IMR-90 (cell line): ENCODE data around the gene WDFY2. TPM values are rescaled to one million over a fixed set of nuclear protein-coding genes. Genes with fewer than 3 reads are reported as not detected.

Source experiments
- ATAC-seq: fragments of 200-7000 bp; cut with Tn5 transposase; 2 replicates; pipeline ENCODE4 v1.9.1; 2020; ENCODE audit warnings: low read depth, mild to moderate bottlenecking, moderate library complexity
- BruUV-seq: library from RNA; stranded (reverse); fragments of 400-500 nt; replicated peaks from 2 replicates; lab custom pipeline; 2021; lab: Mats Ljungman, UMichigan
- CTCF ChIA-PET: fragments of 300-600 bp; formaldehyde crosslinking; extraction: SDS; loops from one replicate; lab custom pipeline; 2021; ENCODE audit warnings: antibody characterized with exemption; lab: Yijun Ruan, JAX
- POLR2A ChIA-PET: fragments of 300-600 bp; sonication (Branson Sonifier 250); formaldehyde crosslinking; loops from one replicate; lab custom pipeline; 2022; ENCODE audit warnings: antibody characterized with exemption; ENCODE audit not compliant: unreplicated experiment; lab: Charles Lee
- DNase-seq: peaks from one replicate; pipeline ENCODE4 v3.0.0; 2013
- H2AFZ ChIP-seq: replicated peaks from 2 replicates; pipeline ENCODE3; 2013; ENCODE audit warnings: low read length, mild to moderate bottlenecking; ENCODE audit not compliant: poor library complexity
- H2AK5ac ChIP-seq: 2 replicates; pipeline ENCODE4 v1.6.1; 2013; ENCODE audit warnings: low read depth, low read length, inconsistent platforms
- H2AK9ac ChIP-seq: replicated peaks from 2 replicates; pipeline ENCODE3; 2013; ENCODE audit warnings: mild to moderate bottlenecking, low read depth, low read length, moderate library complexity; ENCODE audit not compliant: poor library complexity
- H2BK120ac ChIP-seq: 2 replicates; pipeline ENCODE4 v1.6.1; 2013; ENCODE audit warnings: low read depth, low read length, inconsistent platforms
- H2BK15ac ChIP-seq: 3 replicates; pipeline ENCODE4 v1.6.1; 2013; ENCODE audit warnings: low read depth, low read length, inconsistent platforms
- H2BK20ac ChIP-seq: 2 replicates; pipeline ENCODE4 v1.6.1; 2013; ENCODE audit warnings: low read depth, mild to moderate bottlenecking, inconsistent platforms, low read length, moderate library complexity
- H2BK5ac ChIP-seq: 2 replicates; pipeline ENCODE4 v1.6.1; 2013; ENCODE audit warnings: mild to moderate bottlenecking, low read depth, low read length, inconsistent platforms; ENCODE audit not compliant: poor library complexity, severe bottlenecking
- H3K14ac ChIP-seq: replicated peaks from 2 replicates; pipeline ENCODE4 v1.6.1; 2013; ENCODE audit warnings: low read depth, low read length, inconsistent platforms
- H3K18ac ChIP-seq: 2 replicates; pipeline ENCODE4 v1.6.1; 2013; ENCODE audit warnings: low read depth, low read length, control low read depth
- H3K23ac ChIP-seq: 2 replicates; pipeline ENCODE4 v1.6.1; 2013; ENCODE audit warnings: low read depth, low read length, inconsistent platforms
- H3K27ac ChIP-seq: 2 replicates; pipeline ENCODE4 v1.5.1; 2013; ENCODE audit warnings: mild to moderate bottlenecking, control low read depth, low read length; ENCODE audit not compliant: insufficient read depth
- H3K27me3 ChIP-seq: 2 replicates; pipeline ENCODE4 v1.6.1; 2013; ENCODE audit warnings: low read length; ENCODE audit not compliant: control insufficient read depth, insufficient read depth
- H3K36me3 ChIP-seq: 2 replicates; pipeline ENCODE4 v1.6.1; 2013; ENCODE audit warnings: low read length, mixed read lengths; ENCODE audit not compliant: control insufficient read depth, insufficient read depth
- H3K4ac ChIP-seq: 2 replicates; pipeline ENCODE4 v1.6.1; 2013; ENCODE audit warnings: low read depth, low read length, inconsistent platforms
- H3K4me1 ChIP-seq: 2 replicates; pipeline ENCODE4 v1.6.1; 2013; ENCODE audit warnings: low read length, mixed read lengths; ENCODE audit not compliant: control insufficient read depth, insufficient read depth
- H3K4me2 ChIP-seq: 2 replicates; pipeline ENCODE4 v1.6.1; 2013; ENCODE audit warnings: low read depth, mild to moderate bottlenecking, control low read depth, low read length, moderate library complexity
- H3K4me3 ChIP-seq: 2 replicates; pipeline ENCODE4 v1.5.1; 2013; ENCODE audit warnings: low read depth, mild to moderate bottlenecking, control low read depth, low read length, moderate library complexity; ENCODE audit not compliant: insufficient read depth
- H3K56ac ChIP-seq: 2 replicates; pipeline ENCODE4 v1.6.1; 2013; ENCODE audit warnings: low read length, inconsistent platforms; ENCODE audit not compliant: insufficient read depth; ENCODE audit errors: extremely low read depth
- H3K79me1 ChIP-seq, 2 experiments: 2 replicates each; pipeline ENCODE4 v1.6.1; 2013; ENCODE audit warnings: low read length in 2 of 2, inconsistent platforms in 1 of 2, low read depth in 1 of 2
- H3K9ac ChIP-seq: 2 replicates; pipeline ENCODE4 v1.6.1; 2013; ENCODE audit warnings: low read depth, low read length, control low read depth
- H3K9me1 ChIP-seq: 2 replicates; pipeline ENCODE4 v1.6.1; 2013; ENCODE audit warnings: low read length, inconsistent platforms; ENCODE audit not compliant: insufficient read depth
- H3K9me3 ChIP-seq: 2 replicates; pipeline ENCODE4 v1.6.1; 2013; ENCODE audit warnings: low read length; ENCODE audit not compliant: control insufficient read depth, insufficient read depth
- H4K20me1 ChIP-seq: 2 replicates; pipeline ENCODE4 v1.6.1; 2013; ENCODE audit warnings: low read length, inconsistent platforms; ENCODE audit not compliant: insufficient read depth
- H4K5ac ChIP-seq: 2 replicates; pipeline ENCODE4 v1.6.1; 2013; ENCODE audit warnings: mild to moderate bottlenecking, low read depth, low read length, control low read depth
- H4K8ac ChIP-seq, 2 experiments: 2 replicates each; pipeline ENCODE4 v1.6.1; 2013; ENCODE audit warnings: low read depth in 2 of 2, low read length in 2 of 2, control low read depth in 1 of 2, inconsistent platforms in 1 of 2
- H4K91ac ChIP-seq: 2 replicates; pipeline ENCODE4 v1.6.1; 2013; ENCODE audit warnings: low read depth, low read length, inconsistent platforms; ENCODE audit not compliant: insufficient read depth
- BHLHE40 ChIP-seq: fragments of 150-350 bp; IDR thresholded peaks from 2 replicates; pipeline ENCODE4 v1.6.1; 2016; ENCODE audit warnings: mild to moderate bottlenecking, low read depth, low read length
- CEBPB ChIP-seq: IDR thresholded peaks from 2 replicates; pipeline ENCODE4 v1.6.1; 2012; ENCODE audit warnings: low read depth, low read length, improper control_type of control experiment
- CHD1 ChIP-seq: IDR thresholded peaks from 2 replicates; pipeline ENCODE4 v1.6.1; 2012; ENCODE audit warnings: low read depth, low read length, improper control_type of control experiment
- FOS ChIP-seq: fragments of 150-350 bp; IDR thresholded peaks from 2 replicates; pipeline ENCODE4 v1.6.1; 2016; ENCODE audit warnings: low read depth, low read length
- MAFK ChIP-seq: IDR thresholded peaks from 2 replicates; pipeline ENCODE4 v1.6.1; 2012; ENCODE audit warnings: low read depth, low read length, improper control_type of control experiment
- MAZ ChIP-seq: IDR thresholded peaks from 2 replicates; pipeline ENCODE4 v1.6.1; 2012; ENCODE audit warnings: low read depth, mild to moderate bottlenecking, low read length, improper control_type of control experiment, moderate library complexity, borderline replicate concordance
- MXI1 ChIP-seq: IDR thresholded peaks from 2 replicates; pipeline ENCODE4 v1.6.1; 2012; ENCODE audit warnings: low read depth, mild to moderate bottlenecking, low read length, moderate library complexity, borderline replicate concordance
- NFE2L2 ChIP-seq: fragments of 150-350 bp; IDR thresholded peaks from 2 replicates; pipeline ENCODE4 v1.6.1; 2016; ENCODE audit warnings: low read depth, mild to moderate bottlenecking, low read length
- POLR2A ChIP-seq: IDR thresholded peaks from 2 replicates; pipeline ENCODE4 v1.6.1; 2012; ENCODE audit warnings: mild to moderate bottlenecking, low read depth, low read length
- RAD21 ChIP-seq: IDR thresholded peaks from 2 replicates; pipeline ENCODE4 v1.6.1; 2012; ENCODE audit warnings: low read length, improper control_type of control experiment
- RCOR1 ChIP-seq: IDR thresholded peaks from 2 replicates; pipeline ENCODE4 v1.6.1; 2012; ENCODE audit warnings: mild to moderate bottlenecking, low read length, improper control_type of control experiment; ENCODE audit not compliant: insufficient replicate concordance
- RFX5 ChIP-seq: IDR thresholded peaks from 2 replicates; pipeline ENCODE4 v1.8.0; 2012; ENCODE audit warnings: low read depth, mild to moderate bottlenecking, low read length, moderate library complexity
- SMC3 ChIP-seq: fragments of 150-350 bp; IDR thresholded peaks from 2 replicates; pipeline ENCODE4 v1.6.1; 2016; ENCODE audit warnings: low read depth, mild to moderate bottlenecking, antibody characterized with exemption, low read length, moderate library complexity
- WGBS, 2 experiments: methylation state at CpG; one replicate each; pipeline versions ENCODE4 v1.1.5 to v1.1.7; 2013; ENCODE audit warnings: missing lambda C conversion rate in 2 of 2; ENCODE audit not compliant: insufficient read length in 1 of 2; ENCODE audit errors: extremely low coverage in 2 of 2; 5-methylcytosine and 5-hydroxymethylcytosine counted together
- dilution Hi-C: fragments of 300-500 bp; cut with HindIII; formaldehyde crosslinking; loops from one replicate; pipeline ENCODE4 v1.14.3; 2018; ENCODE audit warnings: low sequenced_read_pairs; ENCODE audit not compliant: unreplicated experiment
- in situ Hi-C: fragments of 300-500 bp; cut with MboI; formaldehyde crosslinking; loops from 3 replicates; pipeline ENCODE4 v1.14.3; 2019; ENCODE audit warnings: low sequenced_read_pairs, inconsistent platforms, mixed read lengths
- intact Hi-C: fragments of 100-400 bp; cut with micrococcal nuclease; formaldehyde crosslinking; loops from 2 replicates; pipeline ENCODE4 v1.10.0; 2022
- polyA plus RNA-seq, 3 experiments: library from polyadenylated mRNA; depleted of rRNA; stranded (reverse); fragments of >200 nt; gene quantifications; 2 replicates each; pipeline ENCODE4 v1.2.3, GENCODE V29; 2012; ENCODE audit warnings: low replicate concordance in 1 of 3
- total RNA-seq: library from RNA; depleted of rRNA; stranded (reverse); fragments of >200 nt; gene quantifications from 2 replicates; pipeline ENCODE4 v1.2.3, GENCODE V29; 2012
- TF ChIP-seq, protein P1 (sequence below): conservative IDR thresholded peaks from 2 replicates; pipeline ENCODE4 v1.5.1; 2012; ENCODE audit warnings: mild to moderate bottlenecking, low read depth, low read length, improper control_type of control experiment
- TF ChIP-seq, protein P2 (sequence below): fragments of 150-350 bp; IDR thresholded peaks from 2 replicates; pipeline ENCODE4 v1.6.1; 2017; ENCODE audit warnings: mild to moderate bottlenecking, antibody characterized with exemption, low read length, low read depth
- TF ChIP-seq, protein P3 (sequence below): fragments of 150-350 bp; IDR thresholded peaks from 2 replicates; pipeline ENCODE4 v1.6.1; 2016; ENCODE audit warnings: low read depth, mild to moderate bottlenecking, low read length, moderate library complexity, borderline replicate concordance

Gene WDFY2
- total and polyA plus RNA-seq, 2 of the 4 experiments (the other 2 are of a cell fraction) = 4.3 to 5.4 TPM

DNA sequence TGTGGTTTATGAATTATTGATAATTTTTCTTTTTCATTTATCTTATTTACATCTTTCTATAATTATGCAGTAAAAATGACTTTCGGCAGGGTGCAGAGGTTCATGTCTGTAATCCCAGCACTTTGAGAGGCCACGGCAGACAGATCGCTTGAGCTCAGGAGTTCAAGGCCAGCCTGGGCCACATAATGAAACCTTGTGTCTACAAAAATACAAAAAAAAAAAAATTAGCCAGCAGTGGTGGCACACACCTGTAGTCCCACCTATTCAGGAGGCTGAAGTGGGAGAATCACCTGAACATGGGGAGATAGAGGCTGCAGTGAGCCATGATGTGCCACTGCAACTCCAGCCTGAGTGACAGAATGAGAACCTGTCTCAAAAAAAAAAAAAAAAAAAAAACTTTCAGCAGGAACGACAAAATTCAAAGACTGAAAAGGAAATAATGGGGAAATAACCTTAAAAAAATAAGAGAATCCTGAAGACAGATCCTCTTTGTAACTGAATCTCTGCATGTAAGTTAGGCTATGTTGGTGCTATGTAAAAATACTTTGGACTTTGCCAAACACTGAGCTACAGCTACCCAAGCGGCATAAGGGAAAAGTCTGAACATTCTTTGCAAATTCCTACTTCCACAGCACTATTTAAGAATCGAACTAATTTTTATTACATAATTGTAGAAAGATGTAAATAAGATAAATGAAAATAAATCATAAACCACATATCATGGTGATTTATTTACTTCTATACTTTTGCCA lies 36.7 kb upstream of the WDFY2 start:
- H3K4me3 ChIP-seq = no peak overlapping the region
- no peaks in the 10 kb centered on the region for H4K20me1 ChIP-seq
- H3K27me3 ChIP-seq = no peaks in the 10 kb centered on the region
- no peaks in the 10 kb centered on the region for H3K9me3 ChIP-seq
- no peak for DNase-seq
- H3K27ac ChIP-seq = no peak overlapping the region
- H3K18ac ChIP-seq = no peak overlapping the region
- H3K9ac ChIP-seq = no peak overlapping the region
- ChIA-PET POLR2A (no interaction called here), CTCF (interaction anchor here (0.6 kb wide), 1 partner anchor 76 kb away, joined by 5 read pairs; no protein-coding TSS in a partner anchor)
- no TSS peak for BruUV-seq
- H2BK5ac ChIP-seq = no peak overlapping the region
- H4K8ac ChIP-seq = no peak overlapping the region
- H3K79me1 ChIP-seq = no peaks in the 10 kb centered on the region
- no CpG with 5 or more reads among the region's 6 CpGs for WGBS, 2 experiments
- H4K5ac ChIP-seq = no peak overlapping the region
- H4K91ac ChIP-seq = no peak overlapping the region
- H2BK20ac ChIP-seq = no peak overlapping the region
- intact Hi-C loops (no loop called here), dilution Hi-C loops (no loop called here), in situ Hi-C loops (no loop called here)
- H3K4ac ChIP-seq = no peak overlapping the region
- no peak overlapping the region for H3K14ac ChIP-seq
- no peaks in the 10 kb centered on the region for H3K36me3 ChIP-seq
- TF ChIP-seq POLR2A (no peak), SMC3 (no peak), FOS (no peak), NFE2L2 (no peak), MAZ (no peak), CHD1 (no peak), MAFK (no peak), MXI1 (no peak), RFX5 (no peak), RCOR1 (no peak), RAD21 (no peak), BHLHE40 (no peak), CEBPB (no peak)
- TF ChIP-seq, protein P1, sequence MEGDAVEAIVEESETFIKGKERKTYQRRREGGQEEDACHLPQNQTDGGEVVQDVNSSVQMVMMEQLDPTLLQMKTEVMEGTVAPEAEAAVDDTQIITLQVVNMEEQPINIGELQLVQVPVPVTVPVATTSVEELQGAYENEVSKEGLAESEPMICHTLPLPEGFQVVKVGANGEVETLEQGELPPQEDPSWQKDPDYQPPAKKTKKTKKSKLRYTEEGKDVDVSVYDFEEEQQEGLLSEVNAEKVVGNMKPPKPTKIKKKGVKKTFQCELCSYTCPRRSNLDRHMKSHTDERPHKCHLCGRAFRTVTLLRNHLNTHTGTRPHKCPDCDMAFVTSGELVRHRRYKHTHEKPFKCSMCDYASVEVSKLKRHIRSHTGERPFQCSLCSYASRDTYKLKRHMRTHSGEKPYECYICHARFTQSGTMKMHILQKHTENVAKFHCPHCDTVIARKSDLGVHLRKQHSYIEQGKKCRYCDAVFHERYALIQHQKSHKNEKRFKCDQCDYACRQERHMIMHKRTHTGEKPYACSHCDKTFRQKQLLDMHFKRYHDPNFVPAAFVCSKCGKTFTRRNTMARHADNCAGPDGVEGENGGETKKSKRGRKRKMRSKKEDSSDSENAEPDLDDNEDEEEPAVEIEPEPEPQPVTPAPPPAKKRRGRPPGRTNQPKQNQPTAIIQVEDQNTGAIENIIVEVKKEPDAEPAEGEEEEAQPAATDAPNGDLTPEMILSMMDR = no peak
- TF ChIP-seq, protein P2, sequence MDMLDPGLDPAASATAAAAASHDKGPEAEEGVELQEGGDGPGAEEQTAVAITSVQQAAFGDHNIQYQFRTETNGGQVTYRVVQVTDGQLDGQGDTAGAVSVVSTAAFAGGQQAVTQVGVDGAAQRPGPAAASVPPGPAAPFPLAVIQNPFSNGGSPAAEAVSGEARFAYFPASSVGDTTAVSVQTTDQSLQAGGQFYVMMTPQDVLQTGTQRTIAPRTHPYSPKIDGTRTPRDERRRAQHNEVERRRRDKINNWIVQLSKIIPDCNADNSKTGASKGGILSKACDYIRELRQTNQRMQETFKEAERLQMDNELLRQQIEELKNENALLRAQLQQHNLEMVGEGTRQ = no peak
- TF ChIP-seq, protein P3, sequence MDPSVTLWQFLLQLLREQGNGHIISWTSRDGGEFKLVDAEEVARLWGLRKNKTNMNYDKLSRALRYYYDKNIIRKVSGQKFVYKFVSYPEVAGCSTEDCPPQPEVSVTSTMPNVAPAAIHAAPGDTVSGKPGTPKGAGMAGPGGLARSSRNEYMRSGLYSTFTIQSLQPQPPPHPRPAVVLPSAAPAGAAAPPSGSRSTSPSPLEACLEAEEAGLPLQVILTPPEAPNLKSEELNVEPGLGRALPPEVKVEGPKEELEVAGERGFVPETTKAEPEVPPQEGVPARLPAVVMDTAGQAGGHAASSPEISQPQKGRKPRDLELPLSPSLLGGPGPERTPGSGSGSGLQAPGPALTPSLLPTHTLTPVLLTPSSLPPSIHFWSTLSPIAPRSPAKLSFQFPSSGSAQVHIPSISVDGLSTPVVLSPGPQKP = no peak
- H3K4me2 ChIP-seq = no peak overlapping the region
- no peak overlapping the region for H2BK120ac ChIP-seq
- 0 out of 2 replicates have a peak, but pooled peaks cover under 1% of the 10 kb centered on the region for H3K4me1 ChIP-seq
- no peak overlapping the region for H2AFZ ChIP-seq
- H2AK5ac ChIP-seq = no peak overlapping the region
- H3K56ac ChIP-seq = no peak overlapping the region
- ATAC-seq = no peak
- no peak overlapping the region for H2BK15ac ChIP-seq
- H2AK9ac ChIP-seq = no peak overlapping the region
- H3K9me1 ChIP-seq = no peaks in the 10 kb centered on the region
- no peak overlapping the region for H3K23ac ChIP-seq
